GM23338 (cell line): ENCODE measurements around the gene CIAO1.

Experiments
- CREB1 ChIP-seq: fragments of 250-450 bp; sonication (Bioruptor Pico); IDR thresholded peaks from 2 replicates; pipeline ENCODE4 v1.5.0; 2020; ENCODE audit warnings: low read depth, mild to moderate bottlenecking, moderate library complexity
- EZH2 ChIP-seq: fragments of 200-600 bp; sonication (generic); IDR thresholded peaks from one replicate; pipeline ENCODE4 v1.8.0; 2017; ENCODE audit warnings: antibody characterized with exemption, mild to moderate bottlenecking, low read depth; ENCODE audit not compliant: unreplicated experiment
- EZH2phosphoT487 ChIP-seq: fragments of 200-600 bp; sonication (generic); IDR thresholded peaks from one replicate; pipeline ENCODE4 v1.8.1; 2018; ENCODE audit warnings: antibody characterized with exemption; ENCODE audit not compliant: unreplicated experiment
- JUNB ChIP-seq: IDR thresholded peaks from one replicate; pipeline ENCODE4 v1.6.1; 2016; ENCODE audit warnings: antibody characterized with exemption; ENCODE audit not compliant: unreplicated experiment
- NANOG ChIP-seq: IDR thresholded peaks from 2 replicates; pipeline ENCODE4 v1.6.1; 2016; ENCODE audit warnings: antibody characterized with exemption, borderline replicate concordance
- POLR2AphosphoS5 ChIP-seq: IDR thresholded peaks from 2 replicates; pipeline ENCODE4 v1.6.1; 2016; ENCODE audit warnings: antibody characterized with exemption, low read depth
- ZNF114 ChIP-seq: fragments of 250-450 bp; sonication (Bioruptor Pico); IDR thresholded peaks from 2 replicates; pipeline ENCODE4 v1.5.0; 2020; ENCODE audit warnings: mild to moderate bottlenecking, moderate library complexity
- ZNF331 ChIP-seq: fragments of 250-450 bp; sonication (Bioruptor Pico); IDR thresholded peaks from 2 replicates; pipeline ENCODE4 v1.5.0; 2020; ENCODE audit warnings: low read depth, mild to moderate bottlenecking, moderate library complexity
- TF ChIP-seq, protein P1 (sequence below), 2 experiments: fragments of 200-600 bp in 1 of 2; sonication (generic) in 1 of 2; conservative IDR thresholded peaks; 2 replicates each; pipeline versions ENCODE4 v1.5.1 to v1.6.1; 2016 to 2017; ENCODE audit warnings: antibody characterized with exemption in 2 of 2, low read depth in 2 of 2, mild to moderate bottlenecking in 2 of 2, moderate library complexity in 1 of 2
- TF ChIP-seq, protein P2 (sequence below): IDR thresholded peaks from one replicate; pipeline ENCODE4 v1.6.1; 2018; ENCODE audit warnings: antibody characterized with exemption; ENCODE audit not compliant: unreplicated experiment
- TF ChIP-seq, protein P3 (sequence below): IDR thresholded peaks from 2 replicates; pipeline ENCODE4 v1.6.1; 2016; ENCODE audit warnings: antibody characterized with exemption
- TF ChIP-seq, protein P4 (sequence below): fragments of 250-450 bp; sonication (Bioruptor Pico); IDR thresholded peaks from 2 replicates; pipeline ENCODE4 v1.5.0; 2020; ENCODE audit warnings: mild to moderate bottlenecking, moderate library complexity

DNA sequence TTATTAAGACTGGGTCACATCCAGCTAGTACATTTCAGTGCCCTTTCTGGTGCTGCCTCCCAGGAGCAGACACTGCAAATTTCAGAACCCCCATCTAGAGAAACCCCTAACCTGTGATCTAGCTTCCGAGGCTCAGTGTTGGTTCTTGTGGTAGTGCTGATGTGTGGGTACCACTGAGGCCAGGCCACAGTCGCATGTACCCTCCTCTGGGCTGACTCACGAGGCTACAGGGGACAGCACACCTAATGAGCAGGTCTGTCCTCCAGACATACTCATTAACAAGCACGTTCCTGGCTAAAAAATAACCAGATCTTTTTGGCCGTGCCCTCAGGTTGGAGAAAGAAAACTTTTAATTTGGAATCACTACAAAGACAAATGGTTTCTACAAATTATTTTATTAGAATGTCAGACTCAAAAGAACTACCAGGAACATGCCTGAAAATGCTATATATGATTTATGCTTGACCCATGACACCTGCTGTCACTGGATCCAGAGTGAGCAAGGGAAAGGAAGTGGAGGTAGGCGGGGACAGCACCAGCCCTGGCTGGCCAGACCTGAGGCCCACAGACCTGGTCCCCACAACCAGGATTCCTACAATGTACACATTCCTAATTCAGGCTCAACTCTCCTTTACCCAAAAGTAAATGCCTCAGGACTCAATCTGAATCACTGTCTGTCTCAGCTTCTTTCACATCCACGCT is 8.5 kb downstream of the CIAO1 start:
- TF ChIP-seq, protein P1, sequence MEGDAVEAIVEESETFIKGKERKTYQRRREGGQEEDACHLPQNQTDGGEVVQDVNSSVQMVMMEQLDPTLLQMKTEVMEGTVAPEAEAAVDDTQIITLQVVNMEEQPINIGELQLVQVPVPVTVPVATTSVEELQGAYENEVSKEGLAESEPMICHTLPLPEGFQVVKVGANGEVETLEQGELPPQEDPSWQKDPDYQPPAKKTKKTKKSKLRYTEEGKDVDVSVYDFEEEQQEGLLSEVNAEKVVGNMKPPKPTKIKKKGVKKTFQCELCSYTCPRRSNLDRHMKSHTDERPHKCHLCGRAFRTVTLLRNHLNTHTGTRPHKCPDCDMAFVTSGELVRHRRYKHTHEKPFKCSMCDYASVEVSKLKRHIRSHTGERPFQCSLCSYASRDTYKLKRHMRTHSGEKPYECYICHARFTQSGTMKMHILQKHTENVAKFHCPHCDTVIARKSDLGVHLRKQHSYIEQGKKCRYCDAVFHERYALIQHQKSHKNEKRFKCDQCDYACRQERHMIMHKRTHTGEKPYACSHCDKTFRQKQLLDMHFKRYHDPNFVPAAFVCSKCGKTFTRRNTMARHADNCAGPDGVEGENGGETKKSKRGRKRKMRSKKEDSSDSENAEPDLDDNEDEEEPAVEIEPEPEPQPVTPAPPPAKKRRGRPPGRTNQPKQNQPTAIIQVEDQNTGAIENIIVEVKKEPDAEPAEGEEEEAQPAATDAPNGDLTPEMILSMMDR (conservative IDR thresholded peaks at IDR 0.05; ENCODE audit: low read depth in 2 of 2): no peak
- TF ChIP-seq POLR2AphosphoS5: no peak
- no peak for TF ChIP-seq EZH2
- no peak for TF ChIP-seq CREB1 (CRISPR knock-in tag)
- no peak for TF ChIP-seq JUNB
- TF ChIP-seq EZH2phosphoT487: no peak
- TF ChIP-seq, protein P2, sequence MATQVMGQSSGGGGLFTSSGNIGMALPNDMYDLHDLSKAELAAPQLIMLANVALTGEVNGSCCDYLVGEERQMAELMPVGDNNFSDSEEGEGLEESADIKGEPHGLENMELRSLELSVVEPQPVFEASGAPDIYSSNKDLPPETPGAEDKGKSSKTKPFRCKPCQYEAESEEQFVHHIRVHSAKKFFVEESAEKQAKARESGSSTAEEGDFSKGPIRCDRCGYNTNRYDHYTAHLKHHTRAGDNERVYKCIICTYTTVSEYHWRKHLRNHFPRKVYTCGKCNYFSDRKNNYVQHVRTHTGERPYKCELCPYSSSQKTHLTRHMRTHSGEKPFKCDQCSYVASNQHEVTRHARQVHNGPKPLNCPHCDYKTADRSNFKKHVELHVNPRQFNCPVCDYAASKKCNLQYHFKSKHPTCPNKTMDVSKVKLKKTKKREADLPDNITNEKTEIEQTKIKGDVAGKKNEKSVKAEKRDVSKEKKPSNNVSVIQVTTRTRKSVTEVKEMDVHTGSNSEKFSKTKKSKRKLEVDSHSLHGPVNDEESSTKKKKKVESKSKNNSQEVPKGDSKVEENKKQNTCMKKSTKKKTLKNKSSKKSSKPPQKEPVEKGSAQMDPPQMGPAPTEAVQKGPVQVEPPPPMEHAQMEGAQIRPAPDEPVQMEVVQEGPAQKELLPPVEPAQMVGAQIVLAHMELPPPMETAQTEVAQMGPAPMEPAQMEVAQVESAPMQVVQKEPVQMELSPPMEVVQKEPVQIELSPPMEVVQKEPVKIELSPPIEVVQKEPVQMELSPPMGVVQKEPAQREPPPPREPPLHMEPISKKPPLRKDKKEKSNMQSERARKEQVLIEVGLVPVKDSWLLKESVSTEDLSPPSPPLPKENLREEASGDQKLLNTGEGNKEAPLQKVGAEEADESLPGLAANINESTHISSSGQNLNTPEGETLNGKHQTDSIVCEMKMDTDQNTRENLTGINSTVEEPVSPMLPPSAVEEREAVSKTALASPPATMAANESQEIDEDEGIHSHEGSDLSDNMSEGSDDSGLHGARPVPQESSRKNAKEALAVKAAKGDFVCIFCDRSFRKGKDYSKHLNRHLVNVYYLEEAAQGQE: no peak
- TF ChIP-seq, protein P3, sequence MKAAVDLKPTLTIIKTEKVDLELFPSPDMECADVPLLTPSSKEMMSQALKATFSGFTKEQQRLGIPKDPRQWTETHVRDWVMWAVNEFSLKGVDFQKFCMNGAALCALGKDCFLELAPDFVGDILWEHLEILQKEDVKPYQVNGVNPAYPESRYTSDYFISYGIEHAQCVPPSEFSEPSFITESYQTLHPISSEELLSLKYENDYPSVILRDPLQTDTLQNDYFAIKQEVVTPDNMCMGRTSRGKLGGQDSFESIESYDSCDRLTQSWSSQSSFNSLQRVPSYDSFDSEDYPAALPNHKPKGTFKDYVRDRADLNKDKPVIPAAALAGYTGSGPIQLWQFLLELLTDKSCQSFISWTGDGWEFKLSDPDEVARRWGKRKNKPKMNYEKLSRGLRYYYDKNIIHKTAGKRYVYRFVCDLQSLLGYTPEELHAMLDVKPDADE: no peak
- TF ChIP-seq ZNF331: no peak
- TF ChIP-seq, protein P4, sequence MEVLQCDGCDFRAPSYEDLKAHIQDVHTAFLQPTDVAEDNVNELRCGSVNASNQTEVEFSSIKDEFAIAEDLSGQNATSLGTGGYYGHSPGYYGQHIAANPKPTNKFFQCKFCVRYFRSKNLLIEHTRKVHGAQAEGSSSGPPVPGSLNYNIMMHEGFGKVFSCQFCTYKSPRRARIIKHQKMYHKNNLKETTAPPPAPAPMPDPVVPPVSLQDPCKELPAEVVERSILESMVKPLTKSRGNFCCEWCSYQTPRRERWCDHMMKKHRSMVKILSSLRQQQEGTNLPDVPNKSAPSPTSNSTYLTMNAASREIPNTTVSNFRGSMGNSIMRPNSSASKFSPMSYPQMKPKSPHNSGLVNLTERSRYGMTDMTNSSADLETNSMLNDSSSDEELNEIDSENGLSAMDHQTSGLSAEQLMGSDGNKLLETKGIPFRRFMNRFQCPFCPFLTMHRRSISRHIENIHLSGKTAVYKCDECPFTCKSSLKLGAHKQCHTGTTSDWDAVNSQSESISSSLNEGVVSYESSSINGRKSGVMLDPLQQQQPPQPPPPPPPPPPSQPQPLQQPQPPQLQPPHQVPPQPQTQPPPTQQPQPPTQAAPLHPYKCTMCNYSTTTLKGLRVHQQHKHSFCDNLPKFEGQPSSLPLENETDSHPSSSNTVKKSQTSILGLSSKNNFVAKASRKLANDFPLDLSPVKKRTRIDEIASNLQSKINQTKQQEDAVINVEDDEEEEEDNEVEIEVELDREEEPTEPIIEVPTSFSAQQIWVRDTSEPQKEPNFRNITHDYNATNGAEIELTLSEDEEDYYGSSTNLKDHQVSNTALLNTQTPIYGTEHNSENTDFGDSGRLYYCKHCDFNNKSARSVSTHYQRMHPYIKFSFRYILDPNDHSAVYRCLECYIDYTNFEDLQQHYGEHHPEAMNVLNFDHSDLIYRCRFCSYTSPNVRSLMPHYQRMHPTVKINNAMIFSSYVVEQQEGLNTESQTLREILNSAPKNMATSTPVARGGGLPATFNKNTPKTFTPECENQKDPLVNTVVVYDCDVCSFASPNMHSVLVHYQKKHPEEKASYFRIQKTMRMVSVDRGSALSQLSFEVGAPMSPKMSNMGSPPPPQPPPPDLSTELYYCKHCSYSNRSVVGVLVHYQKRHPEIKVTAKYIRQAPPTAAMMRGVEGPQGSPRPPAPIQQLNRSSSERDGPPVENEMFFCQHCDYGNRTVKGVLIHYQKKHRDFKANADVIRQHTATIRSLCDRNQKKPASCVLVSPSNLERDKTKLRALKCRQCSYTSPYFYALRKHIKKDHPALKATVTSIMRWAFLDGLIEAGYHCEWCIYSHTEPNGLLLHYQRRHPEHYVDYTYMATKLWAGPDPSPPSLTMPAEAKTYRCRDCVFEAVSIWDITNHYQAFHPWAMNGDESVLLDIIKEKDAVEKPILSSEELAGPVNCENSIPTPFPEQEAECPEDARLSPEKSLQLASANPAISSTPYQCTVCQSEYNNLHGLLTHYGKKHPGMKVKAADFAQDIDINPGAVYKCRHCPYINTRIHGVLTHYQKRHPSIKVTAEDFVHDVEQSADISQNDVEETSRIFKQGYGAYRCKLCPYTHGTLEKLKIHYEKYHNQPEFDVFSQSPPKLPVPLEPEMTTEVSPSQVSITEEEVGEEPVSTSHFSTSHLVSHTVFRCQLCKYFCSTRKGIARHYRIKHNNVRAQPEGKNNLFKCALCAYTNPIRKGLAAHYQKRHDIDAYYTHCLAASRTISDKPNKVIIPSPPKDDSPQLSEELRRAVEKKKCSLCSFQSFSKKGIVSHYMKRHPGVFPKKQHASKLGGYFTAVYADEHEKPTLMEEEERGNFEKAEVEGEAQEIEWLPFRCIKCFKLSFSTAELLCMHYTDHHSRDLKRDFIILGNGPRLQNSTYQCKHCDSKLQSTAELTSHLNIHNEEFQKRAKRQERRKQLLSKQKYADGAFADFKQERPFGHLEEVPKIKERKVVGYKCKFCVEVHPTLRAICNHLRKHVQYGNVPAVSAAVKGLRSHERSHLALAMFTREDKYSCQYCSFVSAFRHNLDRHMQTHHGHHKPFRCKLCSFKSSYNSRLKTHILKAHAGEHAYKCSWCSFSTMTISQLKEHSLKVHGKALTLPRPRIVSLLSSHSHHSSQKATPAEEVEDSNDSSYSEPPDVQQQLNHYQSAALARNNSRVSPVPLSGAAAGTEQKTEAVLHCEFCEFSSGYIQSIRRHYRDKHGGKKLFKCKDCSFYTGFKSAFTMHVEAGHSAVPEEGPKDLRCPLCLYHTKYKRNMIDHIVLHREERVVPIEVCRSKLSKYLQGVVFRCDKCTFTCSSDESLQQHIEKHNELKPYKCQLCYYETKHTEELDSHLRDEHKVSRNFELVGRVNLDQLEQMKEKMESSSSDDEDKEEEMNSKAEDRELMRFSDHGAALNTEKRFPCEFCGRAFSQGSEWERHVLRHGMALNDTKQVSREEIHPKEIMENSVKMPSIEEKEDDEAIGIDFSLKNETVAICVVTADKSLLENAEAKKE (CRISPR knock-in tag): no peak
- no peak for TF ChIP-seq ZNF114 (CRISPR knock-in tag)
- no peak for TF ChIP-seq NANOG
